ENCODE measurements around the gene RPL35.
A peak's percentile ranks its signal among the peaks of the same experiment; 100 is the strongest.

RPL35 gene

GRCh38 chr9:124820698-124821623 is 40.8 kb downstream of the RPL35 start:
- no peaks in the 10 kb centered on the region for H3F3A ChIP-seq (ENCODE audit: low read depth)
- H3K4me3 ChIP-seq (ENCODE audit: low read length, poor library complexity, severe bottlenecking): no peak overlapping the region
- H3K4me1 ChIP-seq (ENCODE audit: insufficient read depth, low read length, poor library complexity, severe bottlenecking): no peaks in the 10 kb centered on the region
- H3K9ac ChIP-seq (ENCODE audit: low read depth, low read length, poor library complexity, severe bottlenecking): no peak overlapping the region
- H2AFZ ChIP-seq (ENCODE audit: low read length): no peak overlapping the region
- H3K27me3 ChIP-seq (ENCODE audit: insufficient read depth, low read length, poor library complexity, severe bottlenecking): no peaks in the 10 kb centered on the region
- no peaks in the 10 kb centered on the region for H3K9me3 ChIP-seq (ENCODE audit: insufficient read depth, low read depth, low read length)
- H3K79me2 ChIP-seq (ENCODE audit: insufficient read depth, low read length): no peaks in the 10 kb centered on the region
- no peaks in the 10 kb centered on the region for H3K9me2 ChIP-seq (replicated peaks; ENCODE audit: low read depth, low read length)
- no peak overlapping the region for H3K4me2 ChIP-seq (ENCODE audit: low read depth, low read length, poor library complexity, severe bottlenecking)
- no peaks in the 10 kb centered on the region for H4K20me1 ChIP-seq (ENCODE audit: insufficient read depth, low read length, poor library complexity, severe bottlenecking)
- TF ChIP-seq CTCF (conservative IDR thresholded peaks at IDR 0.05; ENCODE audit: low read length): no peak
- TF ChIP-seq EZH2phosphoT487 (IDR thresholded peaks at IDR 0.05; ENCODE audit: borderline replicate concordance): no peak
- H3K36me3 ChIP-seq (ENCODE audit: insufficient read depth, low read length): no peaks in the 10 kb centered on the region

GRCh38 chr9:124818431-124819281 is 43.1 kb downstream of the RPL35 start:
- Histone ChIP-seq H3K36me3 (ENCODE audit: insufficient read depth, low read length) (no peaks in the 10 kb centered on the region), H3K9ac (ENCODE audit: low read depth, low read length, poor library complexity, severe bottlenecking) (no peak overlapping the region), H3K4me2 (ENCODE audit: low read depth, low read length, poor library complexity, severe bottlenecking) (no peak overlapping the region), H3K27me3 (ENCODE audit: insufficient read depth, low read length, poor library complexity, severe bottlenecking) (no peaks in the 10 kb centered on the region), H3F3A (ENCODE audit: low read depth) (no peaks in the 10 kb centered on the region), H2AFZ (ENCODE audit: low read length) (peak overlapping the region; percentile 68; the same call in 1 of the 2 replicates), H3K4me3 (ENCODE audit: low read length, poor library complexity, severe bottlenecking) (no peak overlapping the region), H3K79me2 (ENCODE audit: insufficient read depth, low read length) (no peaks in the 10 kb centered on the region), H3K9me2 (replicated peaks; ENCODE audit: low read depth, low read length) (no peaks in the 10 kb centered on the region), H4K20me1 (ENCODE audit: insufficient read depth, low read length, poor library complexity, severe bottlenecking) (no peaks in the 10 kb centered on the region), H3K9me3 (ENCODE audit: insufficient read depth, low read depth, low read length) (no peaks in the 10 kb centered on the region), H3K4me1 (ENCODE audit: insufficient read depth, low read length, poor library complexity, severe bottlenecking) (no peaks in the 10 kb centered on the region)
- TF ChIP-seq EZH2phosphoT487 (IDR thresholded peaks at IDR 0.05; ENCODE audit: borderline replicate concordance) (no peak), CTCF (conservative IDR thresholded peaks at IDR 0.05; ENCODE audit: low read length) (no peak)

- Histone ChIP-seq H4K20me1 (ENCODE audit: insufficient read depth, low read length, poor library complexity, severe bottlenecking) (no peaks in the 10 kb centered on the region), H3K27me3 (ENCODE audit: insufficient read depth, low read length, poor library complexity, severe bottlenecking) (no peaks in the 10 kb centered on the region), H3K36me3 (ENCODE audit: insufficient read depth, low read length) (no peaks in the 10 kb centered on the region), H3K9me3 (ENCODE audit: insufficient read depth, low read depth, low read length) (no peaks in the 10 kb centered on the region), H3K79me2 (ENCODE audit: insufficient read depth, low read length) (no peaks in the 10 kb centered on the region), H3F3A (ENCODE audit: low read depth) (no peaks in the 10 kb centered on the region), H3K9me2 (replicated peaks; ENCODE audit: low read depth, low read length) (no peaks in the 10 kb centered on the region), H3K4me3 (ENCODE audit: low read length, poor library complexity, severe bottlenecking) (no peak overlapping the region), H3K9ac (ENCODE audit: low read depth, low read length, poor library complexity, severe bottlenecking) (no peak overlapping the region), H2AFZ (ENCODE audit: low read length) (no peak overlapping the region), H3K4me2 (ENCODE audit: low read depth, low read length, poor library complexity, severe bottlenecking) (no peak overlapping the region), H3K4me1 (ENCODE audit: insufficient read depth, low read length, poor library complexity, severe bottlenecking) (no peaks in the 10 kb centered on the region)
- TF ChIP-seq CTCF (conservative IDR thresholded peaks at IDR 0.05; ENCODE audit: low read length): no peak
- TF ChIP-seq EZH2phosphoT487 (IDR thresholded peaks at IDR 0.05; ENCODE audit: borderline replicate concordance): no peak
Measured at GRCh38 chr9:124815601-124816000, 46.2 kb downstream of the RPL35 start.
